WTC11 (cell line): Measurements from ENCODE around the gene SLC25A26.

ENCODE experiments used
- NR2C2 ChIP-seq: sonication (generic); formaldehyde crosslinking; IDR thresholded peaks from 2 replicates; pipeline ENCODE4 v1.8.0; 2022; ENCODE audit warnings: mild to moderate bottlenecking, missing genetic modification reagents
- SMAD4 ChIP-seq: sonication (generic); formaldehyde crosslinking; IDR thresholded peaks from 2 replicates; pipeline ENCODE4 v1.8.0; 2022; ENCODE audit warnings: mild to moderate bottlenecking, missing genetic modification reagents
- TEAD4 ChIP-seq: sonication (generic); formaldehyde crosslinking; IDR thresholded peaks from 2 replicates; pipeline ENCODE4 v1.8.0; 2022; ENCODE audit warnings: mild to moderate bottlenecking, missing genetic modification reagents
- TF ChIP-seq, protein P1 (sequence below): fragments of 200-600 bp; IDR thresholded peaks from 2 replicates; pipeline ENCODE4 v1.8.0; 2022; ENCODE audit warnings: antibody characterized with exemption
- TF ChIP-seq, protein P2 (sequence below): fragments of 250-450 bp; sonication (Bioruptor Pico); IDR thresholded peaks from 2 replicates; pipeline ENCODE4 v1.9.0; 2021; ENCODE audit warnings: mild to moderate bottlenecking

DNA sequence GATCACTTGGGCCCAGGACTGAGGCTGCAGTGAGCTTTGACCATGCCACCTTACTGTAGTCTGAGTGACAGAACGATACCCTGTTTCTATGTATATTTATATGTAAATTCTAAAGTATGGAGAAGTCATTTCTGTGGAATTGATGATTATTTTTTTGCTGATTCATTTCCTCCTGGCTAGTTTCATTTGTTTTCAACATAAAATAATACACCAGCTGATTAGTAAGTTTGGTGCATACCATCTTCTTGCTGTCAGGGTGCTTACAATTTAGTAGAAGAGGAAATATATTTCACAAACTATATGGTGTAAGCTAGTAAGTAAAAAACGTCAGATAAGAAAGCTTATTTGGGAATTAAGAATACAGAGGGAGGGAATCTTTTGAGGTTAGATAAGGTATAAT lies 36.0 kb downstream of the SLC25A26 start:
- TF ChIP-seq TEAD4 (CRISPR knock-in tag) (no peak), NR2C2 (no peak), SMAD4 (CRISPR knock-in tag) (no peak)
- TF ChIP-seq, protein P1, sequence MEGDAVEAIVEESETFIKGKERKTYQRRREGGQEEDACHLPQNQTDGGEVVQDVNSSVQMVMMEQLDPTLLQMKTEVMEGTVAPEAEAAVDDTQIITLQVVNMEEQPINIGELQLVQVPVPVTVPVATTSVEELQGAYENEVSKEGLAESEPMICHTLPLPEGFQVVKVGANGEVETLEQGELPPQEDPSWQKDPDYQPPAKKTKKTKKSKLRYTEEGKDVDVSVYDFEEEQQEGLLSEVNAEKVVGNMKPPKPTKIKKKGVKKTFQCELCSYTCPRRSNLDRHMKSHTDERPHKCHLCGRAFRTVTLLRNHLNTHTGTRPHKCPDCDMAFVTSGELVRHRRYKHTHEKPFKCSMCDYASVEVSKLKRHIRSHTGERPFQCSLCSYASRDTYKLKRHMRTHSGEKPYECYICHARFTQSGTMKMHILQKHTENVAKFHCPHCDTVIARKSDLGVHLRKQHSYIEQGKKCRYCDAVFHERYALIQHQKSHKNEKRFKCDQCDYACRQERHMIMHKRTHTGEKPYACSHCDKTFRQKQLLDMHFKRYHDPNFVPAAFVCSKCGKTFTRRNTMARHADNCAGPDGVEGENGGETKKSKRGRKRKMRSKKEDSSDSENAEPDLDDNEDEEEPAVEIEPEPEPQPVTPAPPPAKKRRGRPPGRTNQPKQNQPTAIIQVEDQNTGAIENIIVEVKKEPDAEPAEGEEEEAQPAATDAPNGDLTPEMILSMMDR: no peak
- TF ChIP-seq, protein P2, sequence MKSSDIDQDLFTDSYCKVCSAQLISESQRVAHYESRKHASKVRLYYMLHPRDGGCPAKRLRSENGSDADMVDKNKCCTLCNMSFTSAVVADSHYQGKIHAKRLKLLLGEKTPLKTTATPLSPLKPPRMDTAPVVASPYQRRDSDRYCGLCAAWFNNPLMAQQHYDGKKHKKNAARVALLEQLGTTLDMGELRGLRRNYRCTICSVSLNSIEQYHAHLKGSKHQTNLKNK: no peak
